ENCODE data around the gene TRIM46. TPM values are rescaled to one million over a fixed set of nuclear protein-coding genes. Genes with fewer than 3 reads are reported as not detected.
"Not testable (repeated sequence)": the region's sequence is repeated elsewhere in the genome, so short reads cannot be mapped to it uniquely, and the experiment has no call there.

The TRIM46 gene
- total RNA-seq, 1 donor from 2014 or later: 0.35 TPM

DNA sequence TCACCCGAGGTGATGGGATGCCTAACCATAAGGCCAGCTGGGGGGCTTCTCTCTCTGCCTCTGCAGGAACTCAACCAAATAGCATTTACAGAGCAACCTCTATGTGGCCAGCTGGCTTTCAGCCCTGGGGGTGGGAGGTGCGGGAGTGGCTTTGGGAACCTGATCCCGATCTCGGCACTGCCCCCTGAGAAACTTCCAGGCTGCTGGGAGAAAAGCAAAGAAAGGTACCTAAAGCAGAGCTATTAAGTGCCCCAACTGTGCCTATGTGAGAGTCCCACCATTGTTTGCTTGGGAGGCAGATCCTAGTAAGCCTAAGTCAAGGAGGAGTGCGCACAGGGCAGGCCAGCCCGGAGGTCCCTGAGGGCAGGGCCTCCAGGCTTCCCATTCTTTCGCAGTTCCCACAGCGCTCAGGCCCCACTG, 7.6 kb upstream of the TRIM46 start:
- Histone ChIP-seq H3K27me3 (ENCODE audit: low read depth) (no peaks in the 10 kb centered on the region), H3K9me3 (no peaks in the 10 kb centered on the region), H3K27ac (peak overlapping the region; percentile 76), H3K4me3 (peak overlapping the region; percentile 21), H3K36me3 (peaks cover 23% of the 10 kb centered on the region), H3K4me1 (peaks cover 25% of the 10 kb centered on the region)
- ATAC-seq (no peak), DNase-seq (no peak)
- TF ChIP-seq CTCF (IDR thresholded peaks at IDR 0.05): no peak
- intact Hi-C loops (cut with DNase I): loop anchor here (5.0 kb wide), 1 partner anchor 74 kb away; no protein-coding TSS in a partner anchor

DNA sequence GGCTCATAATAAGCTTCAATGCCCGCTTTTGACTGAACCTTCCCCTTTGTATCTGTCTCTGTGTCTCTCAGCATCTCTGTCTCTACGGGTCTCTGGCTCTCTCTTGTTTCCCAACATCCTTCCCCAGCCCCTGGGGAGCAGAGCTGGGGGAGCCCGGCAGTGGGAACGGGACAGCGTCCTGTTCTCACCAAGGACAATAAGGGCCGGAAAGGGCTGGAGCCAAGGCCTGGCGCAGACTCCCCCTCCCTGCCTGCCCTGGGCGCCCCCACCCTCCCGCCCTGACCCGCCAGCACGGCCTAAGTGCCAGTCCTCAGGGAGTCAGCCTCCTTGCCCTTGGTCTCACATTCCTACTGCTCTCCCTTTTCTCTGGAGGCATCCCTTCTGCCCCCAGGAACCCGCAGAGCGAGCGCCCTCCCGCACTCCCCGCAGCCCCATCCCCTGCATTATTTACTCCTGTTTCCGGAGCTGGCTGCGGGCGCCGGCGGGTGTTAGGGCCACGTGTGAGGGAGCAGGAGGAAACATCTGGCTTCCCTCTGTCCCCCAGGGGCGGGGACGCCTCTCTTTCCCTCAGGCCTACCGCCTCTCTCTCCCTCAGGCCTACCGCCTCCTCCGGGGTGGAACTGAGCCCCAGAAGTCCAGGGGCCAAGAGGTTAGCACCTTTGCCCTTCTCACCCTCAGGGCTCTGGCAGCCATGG, 7.0 kb upstream of the TRIM46 start:
- intact Hi-C loops (cut with DNase I): loop anchor here (5.0 kb wide), 1 partner anchor 74 kb away; no protein-coding TSS in a partner anchor
- no peaks in the 10 kb centered on the region for H3K9me3 ChIP-seq
- peaks cover 25% of the 10 kb centered on the region for H3K4me1 ChIP-seq
- peak overlapping the region; percentile 76 for H3K27ac ChIP-seq
- no peak for TF ChIP-seq CTCF (IDR thresholded peaks at IDR 0.05)
- ATAC-seq (peak; percentile 22 to 58), DNase-seq (no peak)
- H3K27me3 ChIP-seq (ENCODE audit: low read depth): no peaks in the 10 kb centered on the region
- peaks cover 23% of the 10 kb centered on the region for H3K36me3 ChIP-seq
- peak overlapping the region; percentile 21 for H3K4me3 ChIP-seq

DNA sequence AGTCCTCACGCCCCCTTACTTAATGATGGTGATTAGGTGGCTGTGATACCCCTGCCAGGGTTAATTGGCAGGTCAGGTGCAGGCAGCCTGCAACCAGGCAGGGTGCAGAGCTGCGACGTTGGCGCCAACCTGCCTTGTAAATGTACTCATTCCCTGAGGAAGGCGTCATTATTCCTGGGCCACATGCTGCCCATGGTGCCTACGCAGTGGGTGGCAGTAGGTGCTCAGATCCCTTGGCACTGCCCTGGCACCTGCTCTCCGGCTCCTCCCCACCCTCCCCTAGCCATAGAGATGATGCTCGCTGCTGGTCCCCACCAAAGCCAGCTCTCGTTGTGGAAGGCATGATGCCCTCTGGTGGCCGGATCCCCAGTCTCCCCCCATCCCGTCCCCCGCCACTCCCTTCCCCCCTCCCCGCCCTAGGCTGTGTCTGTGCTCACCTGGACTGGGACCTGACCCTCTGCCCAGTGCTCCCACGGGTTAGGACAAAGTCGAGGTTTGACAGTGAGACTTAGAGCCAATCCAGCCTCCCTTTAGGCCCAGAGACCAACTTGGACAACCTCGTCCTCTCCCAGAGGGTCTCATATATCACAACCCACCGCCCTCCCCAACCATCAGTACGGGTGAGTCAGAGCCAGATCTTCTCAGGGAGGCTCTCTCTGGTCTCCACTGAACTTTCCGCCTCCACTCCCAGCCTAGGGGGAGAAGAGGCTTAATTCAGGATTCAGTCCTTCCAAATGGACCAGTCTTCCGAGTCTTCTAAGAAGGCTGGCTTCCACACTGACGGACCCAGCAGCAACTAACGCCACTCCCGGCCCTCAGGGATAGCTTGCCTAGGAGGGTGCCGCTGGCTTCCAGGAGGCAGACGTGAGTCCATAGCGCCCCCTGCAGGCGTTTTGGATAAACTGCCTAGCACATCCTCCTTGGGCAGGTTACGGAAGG, 6.2 kb upstream of the TRIM46 start:
- Histone ChIP-seq H3K9me3 (no peaks in the 10 kb centered on the region), H3K4me3 (peak overlapping the region; percentile 21), H3K4me1 (peaks cover 31% of the 10 kb centered on the region), H3K36me3 (peaks cover 23% of the 10 kb centered on the region), H3K27ac (peak overlapping the region; percentile 76), H3K27me3 (ENCODE audit: low read depth) (no peaks in the 10 kb centered on the region)
- intact Hi-C loops (cut with DNase I): loop anchor here (5.0 kb wide), 1 partner anchor 75 kb away; no protein-coding TSS in a partner anchor
- ATAC-seq (peak; percentile 86 to 90), DNase-seq (peak; percentile 92)
- TF ChIP-seq CTCF (IDR thresholded peaks at IDR 0.05): peak; percentile 88

GRCh38 chr1:155168105-155168445, 5.6 kb upstream of the TRIM46 start:
- not testable (repeated sequence) for ATAC-seq; H3K4me3 ChIP-seq; H3K27me3 ChIP-seq (ENCODE audit: low read depth); H3K27ac ChIP-seq; DNase-seq; H3K9me3 ChIP-seq
- Histone ChIP-seq H3K36me3 (peaks cover 23% of the 10 kb centered on the region), H3K4me1 (peaks cover 33% of the 10 kb centered on the region)
- intact Hi-C loops (cut with DNase I): loop anchor here (5.0 kb wide), 1 partner anchor 76 kb away; no protein-coding TSS in a partner anchor

- TF ChIP-seq CTCF (IDR thresholded peaks at IDR 0.05): no peak
- ATAC-seq (no peak), DNase-seq (no peak)
- Histone ChIP-seq H3K27me3 (ENCODE audit: low read depth) (no peaks in the 10 kb centered on the region), H3K4me3 (no peak overlapping the region), H3K4me1 (peaks cover 38% of the 10 kb centered on the region), H3K9me3 (no peaks in the 10 kb centered on the region), H3K27ac (no peak overlapping the region), H3K36me3 (peaks cover 23% of the 10 kb centered on the region)
- intact Hi-C loops (cut with DNase I): loop anchor here (5.0 kb wide), 1 partner anchor 76 kb away; no protein-coding TSS in a partner anchor
Measured at GRCh38 chr1:155168456-155169210, 5.0 kb upstream of the TRIM46 start.

Measured in lower lobe of right lung (tissue), 2 donors.